GM18505 (cell line): Measurements from ENCODE around the gene POLA2.

Source experiments
- ATAC-seq: cut with Tn5 transposase; IDR thresholded peaks from one replicate; pipeline ENCODE4 v1.9.1; 2021; ENCODE audit not compliant: unreplicated experiment
- POLR2A ChIP-seq: IDR thresholded peaks from 4 replicates; pipeline ENCODE4 v1.6.1; 2011; ENCODE audit warnings: borderline replicate concordance; ENCODE audit not compliant: insufficient read depth, insufficient read length; ENCODE audit errors: extremely low read depth

Gene POLA2

GRCh38 chr11:65261591-65262380 is at the start of gene POLA2:
POLA2 (plus strand) TSS chr11:65261962; CDS start chr11:65262293, 331 bp downstream.
- peak; percentile 72 for ATAC-seq
- peak; percentile 98 for TF ChIP-seq POLR2A

GRCh38 chr11:65212226-65212801 is 49.4 kb upstream of the POLA2 start:
- ATAC-seq = no peak
- TF ChIP-seq POLR2A = no peak

GRCh38 chr11:65213322-65214211 is 48.2 kb upstream of the POLA2 start:
- no peak for TF ChIP-seq POLR2A
- no peak for ATAC-seq

- TF ChIP-seq POLR2A = no peak
- ATAC-seq = no peak
These were observed 47.4 kb upstream of the POLA2 start for GRCh38 chr11:65214212-65214845.

GRCh38 chr11:65215441-65216076 is 46.2 kb upstream of the POLA2 start:
- no peak for TF ChIP-seq POLR2A
- no peak for ATAC-seq

- no peak for TF ChIP-seq POLR2A
These were observed 44.9 kb upstream of the POLA2 start for GRCh38 chr11:65216830-65217229.

GRCh38 chr11:65217441-65218423 is 44.0 kb upstream of the POLA2 start:
- ATAC-seq = no peak
- no peak for TF ChIP-seq POLR2A

More at GRCh38 chr11:65216830-65217229, 44.9 kb upstream of the POLA2 start:
- ATAC-seq = no peak

GRCh38 chr11:65218446-65218845 is 43.3 kb upstream of the POLA2 start:
- no peak for TF ChIP-seq POLR2A
- no peak for ATAC-seq

- no peak for TF ChIP-seq POLR2A
- ATAC-seq = no peak
These were observed 41.9 kb upstream of the POLA2 start for GRCh38 chr11:65219930-65220213.

- no peak for ATAC-seq
- TF ChIP-seq POLR2A = no peak
These were observed 40.7 kb upstream of the POLA2 start for GRCh38 chr11:65221026-65221425.

- no peak for TF ChIP-seq POLR2A
- no peak for ATAC-seq
These were observed 38.8 kb upstream of the POLA2 start for GRCh38 chr11:65223011-65223410.

GRCh38 chr11:65224930-65225278 is 36.9 kb upstream of the POLA2 start:
- TF ChIP-seq POLR2A = no peak
- ATAC-seq = no peak
